ENCODE measurements around the gene PER2. TPM values are rescaled to one million over a fixed set of nuclear protein-coding genes. Genes with fewer than 3 reads are reported as not detected.

PER2 gene
- polyA plus RNA-seq, 4 donors, result 2.2 to 16.5 (median 4.1) TPM

DNA sequence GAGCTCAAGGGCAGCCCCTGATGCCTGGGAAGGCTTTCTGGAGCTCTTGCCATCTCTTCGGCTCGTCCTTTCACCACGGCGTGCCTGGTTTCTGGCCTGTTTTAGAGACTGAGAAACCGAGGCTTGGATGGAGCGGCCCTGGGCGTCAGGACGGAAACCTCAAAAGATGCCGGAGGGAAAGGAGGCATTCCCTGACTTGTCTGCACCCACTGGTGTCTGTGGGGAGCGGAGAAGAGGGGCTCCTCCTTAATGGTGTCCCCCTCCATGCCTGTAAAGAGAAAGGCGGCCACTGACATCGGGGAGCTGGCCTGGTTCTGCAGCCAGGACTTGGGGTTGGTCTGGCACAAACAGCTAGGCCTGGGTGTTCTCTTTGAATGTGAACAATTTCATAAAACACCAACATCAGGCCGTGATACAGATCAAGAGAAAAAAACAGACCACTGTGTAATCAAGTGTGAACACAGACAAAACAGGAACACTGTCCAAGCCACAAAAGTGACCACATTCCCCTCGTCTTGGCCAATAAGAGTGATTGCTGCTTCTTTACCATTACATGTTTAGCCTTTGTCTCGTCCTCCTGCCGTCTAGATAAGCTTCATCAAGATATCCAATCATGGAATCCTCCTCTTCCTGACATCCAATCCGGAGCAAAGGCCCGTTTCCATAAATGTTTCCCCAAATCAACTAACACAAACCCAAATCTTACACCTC is 84.3 kb downstream of the PER2 start:
- WGBS, 3 donors, result 53 to 61% (median 59%) methylated on average over 16 to 18 of the region's 18 CpGs
- Histone ChIP-seq H3K4me1 (ENCODE audit: control insufficient read depth in 3 of 3, insufficient read depth in 2 of 3, low read depth in 1 of 3, low read length in 2 of 3) (peaks cover 3 to 16% (median 8%) of the 10 kb centered on the region in 3 donors), H3K27me3 (ENCODE audit: control insufficient read depth in 3 of 3, insufficient read depth in 3 of 3, low read length in 3 of 3) (no peaks in the 10 kb centered on the region), H3K4me3 (ENCODE audit: low read depth in 1 of 3, low read length in 3 of 3) (peak overlapping the region; percentile 28 to 98 (median 93)), H3K27ac (ENCODE audit: low read depth in 1 of 3, low read length in 2 of 3) (peak overlapping the region; percentile 32 to 89 (median 39)), H3K36me3 (ENCODE audit: control insufficient read depth in 3 of 3, insufficient read depth in 2 of 3, low read depth in 1 of 3, low read length in 3 of 3) (peaks cover 0 to 5% (median 0%) of the 10 kb centered on the region in 3 donors), H3K9me3 (ENCODE audit: control insufficient read depth in 2 of 2, insufficient read depth in 1 of 2, low read depth in 1 of 2, low read length in 1 of 2) (no peaks in the 10 kb centered on the region)
- DNase-seq (no peak), FAIRE-seq (no peak)

- H3K36me3 ChIP-seq (ENCODE audit: control insufficient read depth in 3 of 3, insufficient read depth in 2 of 3, low read depth in 1 of 3, low read length in 3 of 3), result peaks cover 0 to 5% (median 0%) of the 10 kb centered on the region in 3 donors
- DNase-seq, result peak; percentile 90 to 95
- 0% methylated on average over 57 to 126 of the region's 126 CpGs for WGBS, 3 donors
- peaks cover 3 to 16% (median 8%) of the 10 kb centered on the region in 3 donors for H3K4me1 ChIP-seq (ENCODE audit: control insufficient read depth in 3 of 3, insufficient read depth in 2 of 3, low read depth in 1 of 3, low read length in 2 of 3)
- no peaks in the 10 kb centered on the region for H3K9me3 ChIP-seq (ENCODE audit: control insufficient read depth in 2 of 2, insufficient read depth in 1 of 2, low read depth in 1 of 2, low read length in 1 of 2)
- H3K27me3 ChIP-seq (ENCODE audit: control insufficient read depth in 3 of 3, insufficient read depth in 3 of 3, low read length in 3 of 3), result no peaks in the 10 kb centered on the region
- FAIRE-seq, result no peak
- peak within 1 kb of the TSS; percentile 32 to 98 (median 96) for H3K27ac ChIP-seq (ENCODE audit: low read depth in 1 of 3, low read length in 2 of 3)
- peak within 1 kb of the TSS; percentile 57 to 98 (median 93) for H3K4me3 ChIP-seq (ENCODE audit: low read depth in 1 of 3, low read length in 3 of 3)
Observed at GRCh38 chr2:238203094-238203972, 85.1 kb downstream of the PER2 start, which contains the start of gene ILKAP. Gene ILKAP, minus strand, starts transcription at chr2:238203695. Its CDS starts 142 bp downstream, at chr2:238203553.

DNA sequence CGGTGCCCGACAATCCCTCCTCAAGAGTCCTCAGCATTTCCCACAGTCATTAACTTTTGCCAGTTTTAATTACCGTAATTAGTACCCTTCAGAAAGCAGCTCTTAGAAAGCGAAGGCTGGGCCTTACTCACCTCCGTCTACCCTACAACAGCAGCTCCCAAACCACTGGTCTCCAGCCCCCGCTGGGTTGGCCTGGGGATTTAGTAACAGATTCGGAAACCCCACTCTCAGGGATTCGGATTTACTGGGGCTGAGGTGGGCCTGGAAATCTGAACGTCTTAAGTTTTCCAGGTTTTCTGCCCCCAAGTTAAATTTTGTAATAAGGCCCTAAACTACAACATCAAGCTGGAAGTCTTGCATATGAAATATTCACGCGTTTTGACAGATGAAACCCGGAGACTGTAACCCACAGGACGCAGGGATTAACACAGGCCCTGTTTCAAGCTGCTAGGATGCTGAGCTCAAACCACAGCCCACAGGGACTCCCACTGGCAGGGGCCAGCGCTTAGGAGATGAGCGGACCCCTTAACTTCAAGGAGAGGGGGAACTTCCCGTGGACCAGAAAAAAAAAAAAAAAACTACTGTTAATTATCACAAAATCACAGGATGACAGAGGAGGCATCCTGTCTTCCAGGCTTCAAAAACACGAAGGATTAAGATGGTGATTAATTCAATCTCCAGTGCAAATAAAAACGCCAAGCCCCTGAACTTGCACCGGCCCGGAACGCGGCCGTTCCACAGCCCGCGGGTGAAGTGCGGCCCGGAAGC is 85.9 kb downstream of the PER2 start:
- DNase-seq, result peak; percentile 10 to 40
- Histone ChIP-seq H3K4me1 (ENCODE audit: control insufficient read depth in 3 of 3, insufficient read depth in 2 of 3, low read depth in 1 of 3, low read length in 2 of 3) (peaks cover 3 to 16% (median 8%) of the 10 kb centered on the region in 3 donors), H3K4me3 (ENCODE audit: low read depth in 1 of 3, low read length in 3 of 3) (peak overlapping the region; percentile 57 to 98 (median 93)), H3K27me3 (ENCODE audit: control insufficient read depth in 3 of 3, insufficient read depth in 3 of 3, low read length in 3 of 3) (no peaks in the 10 kb centered on the region), H3K9me3 (ENCODE audit: control insufficient read depth in 2 of 2, insufficient read depth in 1 of 2, low read depth in 1 of 2, low read length in 1 of 2) (no peaks in the 10 kb centered on the region), H3K36me3 (ENCODE audit: control insufficient read depth in 3 of 3, insufficient read depth in 2 of 3, low read depth in 1 of 3, low read length in 3 of 3) (peaks cover 0 to 5% (median 0%) of the 10 kb centered on the region in 3 donors), H3K27ac (ENCODE audit: low read depth in 1 of 3, low read length in 2 of 3) (peak overlapping the region; percentile 27 to 98 (median 96))
- FAIRE-seq, result no peak
- 1 to 7% (median 4%) methylated on average over 27 of the region's 27 CpGs for WGBS, 3 donors

Other genes starting within 250 kb of the PER2 start
- 10 to 100 TPM; 12.7 to 28.8 (median 23.7) TPM for gene SCLY, start 227.6 kb downstream of the PER2 start, polyA plus RNA-seq
- 1 to 10 TPM in 1 of 4 donors, under 1 TPM in 2, not detected in 1; 0.54 to 1.4 (median 0.64) TPM for gene ESPNL, start 188.3 kb downstream of the PER2 start, polyA plus RNA-seq
- under 1 TPM in 2 of 4 donors, not detected in 2; 0.07 to 0.39 TPM for gene KLHL30, start 149.9 kb downstream of the PER2 start, polyA plus RNA-seq
- gene ERFE, start 129.6 kb downstream of the PER2 start, polyA plus RNA-seq, result 1 to 10 TPM in 1 of 4 donors, under 1 TPM in 1, not detected in 2; 0.92 to 1.8 TPM
- gene ILKAP, start 84.9 kb downstream of the PER2 start, polyA plus RNA-seq, result 10 to 100 TPM; 37.6 to 66.0 (median 46.8) TPM
- 10 to 100 TPM; 18.2 to 94.3 (median 29.5) TPM for gene HES6, start 48.6 kb downstream of the PER2 start, polyA plus RNA-seq
- gene TRAF3IP1, start 31.9 kb upstream of the PER2 start, polyA plus RNA-seq, result 10 to 100 TPM in 1 of 4 donors, 1 to 10 TPM in 3; 5.1 to 10.1 (median 7.5) TPM
- 10 to 100 TPM; 11.2 to 20.3 (median 15.2) TPM for gene ASB1, start 138.3 kb upstream of the PER2 start, polyA plus RNA-seq

All from small intestine (tissue), 7 donors.